NCI-H1436 treated with DMSO at 0.1 percent for 48 hours (cell line): ENCODE data around the gene CST6.
A peak's percentile ranks its signal among the peaks of the same experiment; 100 is the strongest.
"Not testable (repeated sequence)": the region's sequence is repeated elsewhere in the genome, so short reads cannot be mapped to it uniquely, and the experiment has no call there.

Source experiments
- DNase-seq: peaks from one replicate; lab custom pipeline; 2025; lab: John Stamatoyannopoulos, UW

The CST6 gene

DNA sequence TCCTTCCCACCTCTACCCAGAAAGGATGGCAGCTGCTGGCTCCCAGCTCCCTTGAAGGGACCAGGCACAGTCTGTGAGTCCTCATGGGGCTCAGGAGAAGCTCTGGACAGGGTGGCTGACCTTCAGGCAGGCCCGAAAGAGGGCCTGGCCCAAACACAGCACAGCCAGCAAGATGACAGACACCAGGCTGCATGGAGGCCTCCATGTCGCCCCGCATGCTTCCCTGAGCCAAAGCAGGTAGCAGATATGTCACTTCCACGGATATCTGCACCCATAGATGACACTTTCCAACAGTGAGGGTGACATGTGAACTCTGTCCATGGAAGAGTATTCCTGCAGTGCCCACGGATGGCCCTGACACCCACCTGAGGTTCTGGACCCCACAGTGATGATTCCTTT, 28.2 kb upstream of the CST6 start:
- no peak for DNase-seq

DNA sequence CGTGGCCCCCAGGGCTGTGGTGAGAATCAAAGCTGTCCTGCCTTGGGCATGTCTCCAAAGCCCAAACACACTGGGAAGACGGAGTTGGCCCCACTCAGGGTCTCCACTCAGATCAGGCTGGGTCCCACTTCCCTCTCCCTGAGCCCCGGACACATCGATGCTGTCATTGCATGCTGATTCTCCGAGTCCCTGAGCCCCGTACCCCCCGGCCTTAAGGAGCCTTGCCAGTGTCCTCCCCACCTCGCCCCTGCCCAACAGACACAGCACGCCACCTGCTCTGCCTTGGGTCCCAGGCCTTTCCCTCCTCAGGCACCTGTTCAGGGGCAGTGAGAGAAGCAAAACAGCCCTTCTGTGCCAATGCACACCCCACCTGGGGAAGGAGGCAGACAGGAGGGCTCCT, 24.5 kb upstream of the CST6 start:
- DNase-seq, result no peak

DNA sequence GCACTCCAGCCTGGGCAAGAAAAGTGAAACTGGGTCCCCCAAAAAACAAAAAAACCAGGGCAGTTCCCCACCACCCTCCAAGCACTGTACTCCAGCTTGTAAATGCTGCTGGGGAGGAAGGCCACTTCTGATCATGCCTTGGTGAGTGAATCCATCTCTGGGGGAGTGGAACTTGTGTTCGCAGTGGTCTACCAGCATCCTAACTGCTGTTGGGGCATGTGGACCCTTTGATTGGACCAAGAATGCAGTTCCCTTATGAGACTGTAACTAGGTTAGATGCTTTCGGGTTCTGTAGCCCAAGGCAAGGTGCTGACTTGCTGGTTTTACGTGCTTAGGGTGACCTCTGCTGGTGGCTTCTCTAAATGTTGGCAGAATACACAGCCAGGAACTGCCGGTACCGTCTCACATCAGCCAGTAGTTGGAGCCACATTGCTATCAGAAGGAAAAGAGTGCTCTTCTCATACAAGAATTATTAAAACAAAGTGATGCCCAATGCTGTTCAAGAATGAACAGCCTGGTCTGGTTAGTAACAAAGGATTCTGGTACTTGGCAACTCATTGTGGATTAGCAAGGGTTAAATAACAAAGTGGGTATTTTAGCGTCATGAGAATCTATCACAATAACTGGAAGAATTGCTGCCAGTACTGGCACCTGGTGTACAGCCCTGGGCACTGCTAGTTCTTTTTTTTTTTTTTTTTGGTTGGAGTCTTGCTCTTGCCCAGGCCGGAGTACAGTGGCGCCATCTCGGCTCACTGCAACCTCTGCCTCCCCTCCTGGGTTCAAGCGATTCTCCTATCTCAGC, 22.8 kb upstream of the CST6 start:
- DNase-seq, result peak; percentile 81

DNA sequence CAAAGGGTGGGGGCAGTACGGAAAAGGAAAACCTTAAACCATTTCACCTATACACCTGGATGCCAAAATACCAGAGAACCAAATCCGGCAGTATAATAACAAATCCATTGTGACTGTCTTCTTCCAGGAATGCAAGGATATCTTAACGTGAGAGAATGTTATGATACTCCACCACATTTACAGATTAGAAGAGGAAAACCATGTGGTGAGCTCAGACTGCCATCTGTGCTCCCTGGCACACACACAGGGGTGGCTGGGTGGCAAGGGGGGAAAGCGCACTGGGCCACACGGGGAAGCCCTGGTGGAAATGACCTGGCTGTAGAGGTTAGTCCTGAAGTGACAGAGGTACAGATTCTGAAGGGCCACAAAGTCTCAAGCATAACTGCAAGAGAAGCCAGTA, 19.8 kb upstream of the CST6 start:
- DNase-seq, result no peak

DNA sequence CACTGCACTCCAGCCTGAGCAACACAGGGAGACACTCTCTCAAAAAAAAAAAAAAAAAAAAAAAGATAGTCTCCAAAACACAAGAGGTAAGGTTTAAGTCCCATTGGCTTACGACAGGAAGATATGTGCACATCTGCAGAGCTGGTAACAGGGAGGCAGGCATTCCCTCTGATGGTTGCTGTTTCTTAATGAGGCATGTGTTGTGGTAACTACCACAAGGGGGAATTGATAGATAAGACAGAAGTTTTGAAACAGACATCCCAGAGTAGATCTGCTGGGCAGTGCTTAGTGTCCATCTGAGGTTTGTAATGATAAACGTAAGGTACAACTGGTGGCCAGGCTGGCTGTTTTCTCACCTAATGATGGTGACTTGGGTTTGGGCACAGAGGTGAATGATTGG, 14.5 kb upstream of the CST6 start:
- no peak for DNase-seq

DNA sequence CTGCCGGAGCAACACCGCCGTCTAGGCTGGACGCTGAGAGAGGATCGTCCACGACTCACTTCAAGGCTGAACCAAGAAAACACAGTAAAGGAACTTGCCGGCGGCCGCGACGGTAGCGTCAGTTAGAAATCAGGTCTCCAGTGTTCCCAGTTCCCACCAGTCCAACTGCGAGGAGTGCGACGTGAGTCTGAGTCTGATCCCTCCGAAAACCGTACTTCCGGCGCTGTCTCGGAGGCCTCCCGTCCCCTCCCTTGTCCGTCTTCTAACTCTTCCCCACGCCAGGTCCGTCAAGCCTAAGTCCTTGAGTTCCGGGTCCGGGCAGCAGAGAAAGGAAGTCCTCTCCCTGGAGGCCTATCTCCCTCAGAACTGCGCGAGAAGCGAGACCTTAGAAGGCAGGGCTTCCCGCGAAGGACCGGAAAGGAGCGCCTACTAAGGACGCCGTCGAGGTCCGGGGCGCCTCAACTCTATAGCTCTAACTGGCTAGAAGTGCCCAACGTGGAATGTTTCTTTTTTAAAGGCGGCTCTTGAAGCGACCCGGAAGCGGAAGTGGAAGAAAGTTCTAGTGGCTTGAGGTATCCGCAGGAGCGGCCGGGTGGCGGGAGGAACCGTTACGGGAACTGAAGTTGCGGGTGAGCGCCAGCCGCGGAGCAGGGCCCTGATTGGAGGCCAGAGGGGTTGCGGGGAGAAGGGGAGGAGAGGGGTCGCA, 9.7 kb upstream of the CST6 start, which contains the start of the genes BANF1 and EIF1AD:
Gene BANF1, plus strand, starts transcription at position 562 of the 706 bp plus-strand sequence. CDS start 748 bp downstream, outside the sequence.
Gene EIF1AD, minus strand, starts transcription at position 216 of the 706 bp plus-strand sequence. CDS start 1,768 bp downstream, outside the sequence.
- peak; percentile 80 for DNase-seq

DNA sequence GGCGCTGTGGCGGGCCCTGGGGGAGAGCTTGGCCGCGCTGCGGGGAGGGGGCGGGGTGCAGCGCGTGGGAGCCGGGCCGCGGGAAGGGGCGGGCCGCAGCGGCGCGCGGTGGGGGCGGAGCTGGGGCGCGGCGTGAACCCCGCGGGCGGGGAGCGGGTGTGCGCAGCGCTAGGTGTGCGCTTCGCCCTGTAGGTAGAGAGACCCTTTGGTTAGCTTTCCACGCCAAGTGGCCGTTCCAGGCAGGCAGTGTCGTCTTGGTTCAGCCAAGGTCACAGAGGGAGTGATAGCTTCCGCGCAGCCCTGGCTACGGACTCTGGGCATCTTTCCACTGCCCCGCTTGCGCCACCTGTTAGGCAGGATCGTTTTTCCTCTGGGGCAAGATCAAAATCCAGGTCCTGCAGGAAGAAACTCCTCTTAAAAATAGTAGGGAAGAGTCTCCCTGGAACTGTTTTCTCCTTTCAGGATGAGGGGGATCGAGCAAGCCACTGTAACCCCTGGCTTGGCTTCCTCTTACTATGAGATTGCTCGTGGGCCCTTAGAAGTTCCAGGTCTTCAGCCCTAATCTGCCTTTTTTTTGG, 9.1 kb upstream of the CST6 start:
- no peak for DNase-seq

DNA sequence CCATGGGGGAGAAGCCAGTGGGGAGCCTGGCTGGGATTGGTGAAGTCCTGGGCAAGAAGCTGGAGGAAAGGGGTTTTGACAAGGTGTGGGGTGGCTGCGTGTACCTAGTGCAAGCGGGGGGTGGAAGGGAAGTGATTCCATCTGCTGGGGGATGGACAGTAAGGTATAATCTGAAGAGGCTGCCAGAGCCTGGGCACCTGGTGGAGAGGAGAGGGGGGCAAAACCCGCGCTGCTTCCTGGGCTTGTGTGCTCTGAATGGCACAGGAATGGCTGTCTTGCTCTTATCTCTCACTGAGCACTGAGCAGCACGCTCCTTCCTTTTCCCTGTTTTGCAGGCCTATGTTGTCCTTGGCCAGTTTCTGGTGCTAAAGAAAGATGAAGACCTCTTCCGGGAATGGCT, 8.5 kb upstream of the CST6 start:
- no peak for DNase-seq

DNA sequence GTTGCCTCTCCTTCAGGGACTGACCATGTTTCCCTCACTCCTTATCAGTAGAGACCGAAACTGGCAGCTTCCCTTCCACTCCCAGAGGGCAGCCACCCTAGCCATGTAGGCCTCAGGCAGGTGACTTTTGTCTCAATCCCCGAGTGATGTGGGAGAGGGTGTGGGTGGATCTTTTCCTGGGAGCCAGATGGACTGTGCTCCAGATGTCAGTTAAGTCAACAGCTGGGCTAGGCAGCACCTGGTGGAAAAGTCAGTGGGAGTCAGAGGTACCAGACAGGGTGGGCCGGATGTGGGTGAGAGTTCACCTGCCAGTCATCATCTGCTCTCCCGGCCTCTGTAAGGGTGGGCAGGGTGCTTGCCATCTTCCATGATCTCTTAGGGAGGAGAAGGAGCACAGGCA, 7.6 kb upstream of the CST6 start:
- DNase-seq, result no peak

DNA sequence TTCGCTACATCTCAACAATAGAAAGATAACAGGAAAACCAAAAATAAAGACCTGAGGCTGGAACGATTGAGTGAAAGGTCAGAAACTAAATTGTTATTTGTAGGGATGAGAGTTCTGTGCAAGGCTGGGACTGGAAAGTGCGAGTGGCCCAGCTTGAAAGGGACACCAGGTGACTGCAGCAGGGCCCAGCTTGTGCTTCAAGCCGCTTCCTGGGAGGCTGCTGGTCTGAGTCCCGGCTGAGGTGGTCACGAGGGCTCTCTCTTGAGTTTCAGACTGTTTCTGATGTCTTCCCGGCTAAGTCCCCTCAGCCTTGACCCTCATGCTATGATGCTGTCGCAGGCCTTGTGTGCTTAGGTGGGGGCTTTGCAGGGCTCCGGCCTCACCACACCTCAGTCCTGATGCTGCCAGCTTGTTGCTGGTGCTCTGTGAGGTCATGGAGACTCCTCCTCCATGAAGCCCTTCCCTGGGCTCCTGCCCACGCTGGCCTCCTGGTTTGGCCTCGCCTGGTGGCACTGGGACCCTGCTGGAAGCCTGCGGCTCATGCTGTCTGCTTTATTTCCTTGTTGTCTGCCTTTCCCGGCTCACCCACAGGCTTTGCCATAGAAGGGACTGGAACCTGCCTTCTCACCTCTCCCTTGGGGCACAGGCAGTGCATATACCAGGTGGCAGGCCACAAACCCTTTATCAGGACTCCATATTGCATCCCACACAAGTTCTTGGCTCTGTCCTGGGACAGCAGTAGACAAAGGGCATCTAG, 5.5 kb upstream of the CST6 start:
- DNase-seq, result no peak

DNA sequence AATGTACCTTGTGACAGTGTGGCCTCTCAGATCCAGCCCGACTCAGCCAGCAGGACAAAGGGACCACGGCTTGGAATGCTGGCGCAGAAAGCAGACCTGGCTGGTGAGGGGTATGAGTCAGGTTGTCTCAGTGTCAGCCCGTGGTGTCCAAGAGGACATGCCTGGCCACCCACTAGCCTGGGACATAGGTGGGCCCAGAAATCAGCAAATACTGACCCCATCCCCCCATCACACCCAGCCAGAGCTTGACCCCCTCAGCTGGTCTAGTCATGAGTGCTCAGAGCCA, 5.0 kb upstream of the CST6 start:
- no peak for DNase-seq

DNA sequence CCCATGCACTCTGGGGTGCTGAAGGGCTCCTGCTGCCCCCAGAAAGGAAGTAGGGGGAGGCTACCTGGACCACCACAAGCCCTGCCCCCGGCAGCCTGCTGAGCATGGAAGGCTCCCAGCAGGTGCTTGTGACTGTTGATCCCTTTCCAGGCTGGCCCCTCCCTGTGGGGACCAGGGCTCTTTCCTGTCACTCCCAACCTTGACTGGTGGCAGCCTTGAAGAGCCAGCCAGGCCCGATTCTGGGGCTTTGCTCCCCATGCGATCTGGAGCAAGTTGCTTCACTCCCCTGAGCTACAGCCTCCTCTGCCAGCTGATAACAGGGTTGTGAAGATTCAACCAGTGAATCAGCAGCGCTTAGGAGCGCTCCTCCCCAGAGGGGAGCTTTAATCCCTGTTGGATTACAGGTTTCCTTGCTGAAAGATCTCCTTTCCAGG, 4.6 kb upstream of the CST6 start:
- no peak for DNase-seq

DNA sequence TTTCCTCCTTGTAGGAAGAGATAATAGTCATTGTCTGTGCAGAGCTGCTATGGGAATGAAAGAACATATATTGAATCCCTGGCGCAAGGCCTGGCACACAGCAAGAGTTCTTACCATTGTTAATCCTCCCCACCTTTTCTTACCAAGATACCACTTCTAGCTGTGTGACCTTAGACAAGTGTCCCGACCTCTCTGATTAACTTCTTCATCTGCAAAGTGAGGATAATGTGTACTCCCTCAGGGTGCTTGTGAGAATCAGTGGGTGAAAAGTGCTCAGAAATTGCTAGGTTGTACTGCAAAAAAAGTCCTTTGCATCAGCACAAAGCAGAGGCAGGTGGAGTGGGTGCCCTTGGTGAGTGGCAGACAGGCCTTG, 3.7 kb upstream of the CST6 start:
- DNase-seq, result no peak

DNA sequence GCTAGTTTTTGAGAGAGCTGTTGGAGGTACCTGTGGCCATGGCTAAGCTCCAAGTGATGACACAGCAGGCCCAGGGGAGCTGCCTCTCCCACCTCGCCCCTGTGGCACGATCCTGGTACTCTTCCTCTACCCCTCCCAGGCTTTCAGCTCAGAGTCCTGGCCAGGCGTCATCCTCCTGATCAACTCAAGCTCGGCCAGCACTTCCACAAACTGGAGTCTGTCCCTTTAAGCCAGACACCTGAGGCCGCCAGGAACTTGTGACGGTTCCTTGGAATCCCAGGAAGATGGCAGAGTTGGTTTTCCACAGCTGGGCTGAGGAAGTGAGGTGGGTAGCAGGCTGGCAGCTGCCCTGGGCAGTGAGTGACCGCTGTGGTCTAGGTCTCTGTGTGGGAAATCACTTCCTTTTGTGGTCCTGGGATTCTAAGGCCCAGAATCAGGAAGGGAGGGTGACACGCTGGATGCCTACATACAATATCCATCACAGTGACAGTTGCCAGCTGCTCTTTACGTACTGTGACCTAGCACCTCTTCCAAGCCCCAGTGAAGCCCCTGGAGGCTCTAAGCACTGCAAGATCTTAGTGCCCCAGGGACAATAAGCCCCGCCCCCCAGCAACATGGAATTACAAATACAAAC, 3.2 kb upstream of the CST6 start:
- DNase-seq, result no peak

DNA sequence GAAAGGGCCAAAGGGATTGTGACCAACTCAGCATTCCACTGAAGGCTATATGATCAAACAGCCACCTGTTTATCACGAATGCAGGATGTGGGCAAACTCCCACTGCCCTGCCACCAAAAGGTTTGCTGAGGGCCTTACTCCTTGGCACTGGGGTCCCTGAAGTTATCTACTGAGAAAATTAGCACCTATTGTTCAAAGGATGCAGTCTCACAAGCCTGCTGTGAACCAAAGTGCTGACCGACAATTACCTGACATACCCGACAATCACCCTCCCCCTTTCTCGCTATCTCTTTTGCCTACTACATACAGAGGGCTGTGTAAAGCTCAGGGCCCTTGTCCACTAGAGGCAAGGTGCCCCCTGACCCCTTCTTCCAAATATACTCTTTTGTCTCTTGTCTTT, 1.8 kb upstream of the CST6 start:
- not testable (repeated sequence) for DNase-seq

DNA sequence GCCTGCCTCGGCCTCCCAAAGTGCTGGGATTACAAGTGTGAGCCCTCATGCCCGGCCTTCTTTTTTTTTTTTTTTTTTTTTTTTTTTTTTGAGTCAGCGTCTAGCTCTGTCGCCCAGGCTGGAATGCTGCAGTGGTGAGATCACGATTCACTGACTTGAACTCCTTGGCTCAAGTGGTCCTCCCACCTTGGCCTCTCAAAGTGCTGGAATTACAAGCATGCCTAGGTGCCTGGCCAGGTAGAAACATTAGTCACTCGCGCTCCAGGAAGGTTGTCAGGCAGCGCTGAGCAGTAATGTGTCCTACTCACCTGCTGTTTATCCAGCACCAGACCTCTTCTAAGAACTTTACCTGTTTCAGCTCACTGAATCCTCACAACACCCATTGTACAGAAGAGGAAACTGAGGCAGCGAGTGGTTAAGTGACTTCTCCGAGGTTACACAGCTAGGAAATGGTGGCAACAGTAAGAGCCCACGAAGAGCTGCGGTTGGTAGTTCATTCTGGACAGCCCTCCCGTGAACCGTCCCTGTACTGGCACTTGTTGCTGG, 496 bp upstream of the CST6 start:
- no peak for DNase-seq

DNA sequence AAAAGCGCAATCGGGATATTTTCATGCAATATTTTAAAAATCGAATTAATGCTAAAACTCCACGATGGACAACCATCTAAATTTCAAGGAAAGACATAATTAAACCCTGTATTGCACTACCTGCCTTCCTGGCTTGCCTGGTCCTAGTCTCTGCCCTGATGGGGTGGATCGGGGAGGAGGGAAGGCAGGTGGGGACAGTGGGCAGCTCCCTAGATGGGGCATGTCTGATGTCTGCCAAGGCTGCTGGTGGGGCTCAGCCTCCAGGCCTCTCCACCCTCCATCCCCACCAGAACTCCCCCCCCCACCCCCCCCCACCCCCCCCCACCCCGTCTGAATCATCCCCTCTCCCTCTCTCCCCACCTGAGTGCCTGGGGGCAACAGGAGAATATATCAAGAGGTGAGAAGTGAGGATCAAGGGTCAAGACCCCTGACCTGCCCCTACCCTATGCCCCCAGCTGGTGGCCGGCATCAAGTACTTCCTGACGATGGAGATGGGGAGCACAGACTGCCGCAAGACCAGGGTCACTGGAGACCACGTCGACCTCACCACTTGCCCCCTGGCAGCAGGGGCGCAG, 650 bp downstream of the CST6 start:
- no peak for DNase-seq

DNA sequence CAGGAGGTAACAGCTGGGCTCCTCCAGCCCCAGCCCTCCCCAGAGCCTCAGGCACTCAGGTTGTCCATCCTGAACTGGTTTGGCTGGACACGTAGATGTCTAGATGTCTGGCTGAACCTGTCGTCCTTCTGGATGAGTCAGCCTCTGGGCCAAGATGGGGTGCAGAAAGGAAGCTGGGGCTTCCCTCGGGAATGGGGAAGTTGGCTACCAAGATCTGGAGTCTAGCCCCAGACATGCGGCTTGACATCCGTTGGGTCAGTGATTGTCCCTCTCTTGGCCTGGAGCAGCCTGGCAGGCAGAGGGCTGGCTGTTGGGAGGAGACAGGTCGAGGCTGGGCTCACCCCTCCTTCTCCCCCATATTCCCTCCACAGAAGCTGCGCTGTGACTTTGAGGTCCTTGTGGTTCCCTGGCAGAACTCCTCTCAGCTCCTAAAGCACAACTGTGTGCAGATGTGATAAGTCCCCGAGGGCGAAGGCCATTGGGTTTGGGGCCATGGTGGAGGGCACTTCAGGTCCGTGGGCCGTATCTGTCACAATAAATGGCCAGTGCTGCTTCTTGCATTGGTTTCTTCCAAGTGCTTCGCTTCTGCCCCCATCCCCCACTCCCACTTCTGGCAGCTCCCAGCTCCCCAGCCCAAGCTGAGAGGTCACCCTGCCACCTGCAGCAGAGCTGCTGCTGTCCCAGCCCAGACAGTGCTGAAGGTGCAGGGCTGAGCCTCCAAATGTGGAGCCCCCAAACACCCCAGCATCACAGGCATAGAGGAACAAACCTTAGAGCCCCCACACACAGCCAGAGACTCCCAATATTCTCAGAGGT, 1.3 kb downstream of the CST6 start:
- no peak for DNase-seq

DNA sequence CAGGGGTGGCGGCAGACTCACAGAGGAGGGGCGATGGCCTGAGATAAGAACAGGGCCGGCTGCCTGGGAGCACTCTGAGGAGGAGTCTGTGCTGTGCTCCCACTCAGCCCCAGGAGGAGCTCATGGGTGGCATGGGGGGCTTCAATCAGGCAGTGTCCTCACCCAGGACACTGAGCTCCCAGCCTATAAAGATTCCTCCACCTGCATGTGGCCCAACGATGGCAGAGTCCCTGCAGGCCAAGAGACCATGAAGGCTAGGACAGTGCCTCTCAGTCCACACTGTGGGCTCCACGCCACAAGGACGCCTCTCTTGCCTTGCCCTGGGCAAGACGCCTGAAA, 1.9 kb downstream of the CST6 start:
- no peak for DNase-seq

DNA sequence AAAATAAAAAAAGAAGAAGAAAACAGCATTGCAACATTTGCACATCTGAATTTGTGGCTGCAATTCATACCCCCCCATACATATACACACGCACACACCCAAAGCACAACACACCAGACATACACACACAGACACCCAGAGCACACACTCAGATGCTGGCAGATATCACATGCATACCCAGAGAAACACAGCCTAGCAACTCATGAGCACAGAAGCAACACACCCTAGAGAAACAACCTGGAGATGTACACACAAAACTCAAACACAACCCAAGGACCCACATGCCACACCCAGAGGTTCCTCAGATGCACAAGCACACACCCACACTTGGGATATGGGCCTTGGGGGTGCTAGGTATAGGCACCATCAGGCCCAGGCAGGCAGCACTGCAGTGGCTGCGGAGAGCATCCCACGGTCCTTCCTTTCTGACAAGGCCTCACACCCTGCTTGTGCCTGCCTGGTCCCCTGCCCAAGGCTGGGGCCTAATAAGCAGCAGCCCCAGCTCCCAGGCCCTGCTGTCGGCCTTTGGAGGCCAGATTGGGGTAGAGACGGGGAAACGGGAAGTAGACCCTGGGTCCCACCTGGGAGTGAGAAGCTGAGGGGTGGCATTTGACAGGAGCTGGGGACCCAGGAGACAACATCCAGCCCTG, 3.1 kb downstream of the CST6 start:
- no peak for DNase-seq
